HG03135 (cell line): ENCODE data around the gene STRN4.
"Not testable (repeated sequence)": the region's sequence is repeated elsewhere in the genome, so short reads cannot be mapped to it uniquely, and the experiment has no call there.

ENCODE experiments used
- ATAC-seq: cut with Tn5 transposase; IDR thresholded peaks from one replicate; pipeline ENCODE4 v1.9.1; 2021; ENCODE audit warnings: mild to moderate bottlenecking, moderate library complexity; ENCODE audit not compliant: unreplicated experiment

STRN4 gene

DNA sequence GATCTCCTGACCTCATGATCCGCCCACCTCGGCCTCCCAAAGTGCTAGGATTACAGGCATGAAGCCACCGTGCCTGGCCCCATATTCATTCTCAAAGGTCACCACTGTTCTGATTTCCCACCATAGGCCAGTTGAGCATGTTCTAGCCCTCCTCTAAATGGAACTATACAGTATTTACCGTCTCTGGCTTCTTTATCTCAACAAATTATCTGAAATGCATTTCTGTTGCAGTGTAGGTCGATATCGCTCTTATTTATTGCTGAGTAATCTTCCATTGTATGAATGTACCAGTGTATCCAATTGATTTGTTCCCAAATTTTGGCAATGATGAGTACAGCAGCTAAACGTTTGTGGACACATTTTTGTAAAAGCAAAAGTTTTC is 26.8 kb upstream of the STRN4 start:
- no peak for ATAC-seq

- ATAC-seq, result no peak
These were observed 26.1 kb upstream of the STRN4 start for GRCh38 chr19:46772170-46773017.

DNA sequence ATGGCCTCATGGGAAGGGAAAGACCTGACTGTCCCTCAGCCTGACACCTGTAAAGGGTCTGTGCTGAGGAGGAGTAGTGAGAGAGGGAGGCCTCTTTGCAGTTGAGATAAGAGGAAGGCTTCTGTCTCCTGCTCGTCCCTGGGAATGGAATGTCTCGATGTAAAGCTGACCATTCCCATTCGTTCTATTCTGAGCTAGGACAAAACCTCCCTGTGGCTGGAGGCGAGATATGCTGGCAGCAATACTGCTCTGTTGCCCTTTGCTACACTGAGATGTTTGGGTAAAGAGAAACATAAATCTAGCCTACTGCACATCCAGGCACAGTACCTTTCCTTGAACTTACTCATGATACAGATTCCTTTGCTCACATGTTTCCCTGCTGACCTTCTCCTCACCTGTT is 22.5 kb upstream of the STRN4 start:
- ATAC-seq, result not testable (repeated sequence)

DNA sequence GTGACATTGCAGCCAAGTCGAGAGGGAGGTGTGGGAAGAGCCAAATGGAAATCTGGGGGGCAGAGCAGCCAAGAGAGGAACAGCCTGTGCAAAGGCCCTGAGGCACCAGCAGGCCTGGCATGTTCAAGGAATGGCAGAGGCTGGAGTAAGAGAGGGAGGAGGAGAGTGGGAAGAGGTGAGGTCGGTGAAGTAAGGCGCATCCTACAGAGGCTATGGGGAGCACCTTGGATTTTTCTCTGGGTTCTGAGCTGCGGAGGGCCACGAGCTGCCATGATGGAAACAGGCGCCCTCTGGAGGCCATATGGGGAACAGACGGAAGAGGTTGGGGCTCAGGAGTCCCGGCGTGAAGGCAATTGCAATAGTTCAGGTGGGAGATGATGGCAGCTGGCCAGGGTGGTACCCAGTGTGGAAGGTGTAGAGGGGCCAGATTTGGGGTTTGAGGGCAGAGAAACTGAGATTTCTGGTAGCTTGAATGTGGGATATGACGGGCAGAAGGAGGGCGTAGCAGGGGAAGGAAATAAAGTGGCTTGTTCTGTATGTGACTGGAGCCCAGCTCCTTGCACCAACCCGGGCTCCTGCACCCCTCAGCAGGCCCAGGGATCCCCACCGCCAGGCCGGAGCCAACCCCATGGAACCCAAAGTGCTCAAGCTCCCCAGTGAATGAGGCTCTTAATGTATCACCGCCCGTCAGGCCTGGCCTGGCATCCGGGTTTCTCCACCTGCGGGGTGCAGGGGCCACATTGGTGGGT is 20.5 kb upstream of the STRN4 start:
- ATAC-seq, result no peak

GRCh38 chr19:46764817-46765291 is 18.6 kb upstream of the STRN4 start:
- no peak for ATAC-seq

- no peak for ATAC-seq
These were observed 16.1 kb upstream of the STRN4 start for GRCh38 chr19:46762245-46762890.

GRCh38 chr19:46761418-46761831 is 15.2 kb upstream of the STRN4 start:
- ATAC-seq, result no peak

GRCh38 chr19:46760897-46761296 is 14.6 kb upstream of the STRN4 start:
- not testable (repeated sequence) for ATAC-seq

DNA sequence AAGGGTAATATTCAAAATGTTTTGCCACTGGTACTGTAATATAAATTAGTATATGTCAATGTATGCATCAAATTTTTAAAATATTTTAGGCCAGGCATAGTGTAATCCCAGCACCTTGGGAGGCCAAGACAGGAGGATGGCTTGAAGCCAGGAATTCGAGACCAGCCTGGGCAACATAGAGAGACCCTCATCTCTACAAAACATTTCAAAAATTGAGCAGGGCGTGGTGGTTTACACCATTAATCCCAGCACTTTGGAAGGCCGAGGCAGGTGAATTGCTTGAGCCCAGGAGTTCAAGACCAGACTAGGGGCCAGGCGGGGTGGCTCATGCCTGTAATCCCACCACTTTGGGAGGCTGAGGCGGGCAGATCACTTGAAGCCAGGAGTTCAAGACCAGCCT is 14.1 kb upstream of the STRN4 start:
- no peak for ATAC-seq

DNA sequence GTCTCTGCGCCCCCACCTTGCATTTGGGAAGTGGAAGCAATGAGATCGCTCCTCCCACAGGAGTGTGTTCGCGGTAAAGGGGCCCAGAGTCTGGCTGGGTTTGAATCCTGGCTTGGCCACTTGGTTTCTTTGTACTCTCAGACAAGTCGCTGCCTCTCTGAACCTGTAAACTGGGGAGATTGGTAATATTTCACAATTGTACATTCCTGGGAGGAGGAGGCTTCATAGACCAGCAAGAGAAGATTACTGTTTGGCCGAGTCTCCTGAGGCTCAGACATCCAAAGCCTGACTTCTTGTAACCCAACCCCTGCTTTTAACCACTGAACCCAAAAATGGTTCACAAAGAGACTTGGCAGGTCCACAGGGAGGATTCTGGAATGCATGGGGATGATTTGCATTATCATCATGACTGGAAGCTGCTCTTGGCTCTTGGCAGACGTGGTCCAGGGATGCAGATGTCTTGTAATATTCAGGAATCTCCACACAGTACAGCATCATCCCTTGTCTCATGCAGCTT is 13.6 kb upstream of the STRN4 start:
- no peak for ATAC-seq

GRCh38 chr19:46759206-46759605 is 13.0 kb upstream of the STRN4 start:
- no peak for ATAC-seq

- ATAC-seq, result no peak
These were observed 10.3 kb upstream of the STRN4 start for GRCh38 chr19:46756544-46756888.

GRCh38 chr19:46755853-46756543 is 9.7 kb upstream of the STRN4 start:
- ATAC-seq, result no peak

DNA sequence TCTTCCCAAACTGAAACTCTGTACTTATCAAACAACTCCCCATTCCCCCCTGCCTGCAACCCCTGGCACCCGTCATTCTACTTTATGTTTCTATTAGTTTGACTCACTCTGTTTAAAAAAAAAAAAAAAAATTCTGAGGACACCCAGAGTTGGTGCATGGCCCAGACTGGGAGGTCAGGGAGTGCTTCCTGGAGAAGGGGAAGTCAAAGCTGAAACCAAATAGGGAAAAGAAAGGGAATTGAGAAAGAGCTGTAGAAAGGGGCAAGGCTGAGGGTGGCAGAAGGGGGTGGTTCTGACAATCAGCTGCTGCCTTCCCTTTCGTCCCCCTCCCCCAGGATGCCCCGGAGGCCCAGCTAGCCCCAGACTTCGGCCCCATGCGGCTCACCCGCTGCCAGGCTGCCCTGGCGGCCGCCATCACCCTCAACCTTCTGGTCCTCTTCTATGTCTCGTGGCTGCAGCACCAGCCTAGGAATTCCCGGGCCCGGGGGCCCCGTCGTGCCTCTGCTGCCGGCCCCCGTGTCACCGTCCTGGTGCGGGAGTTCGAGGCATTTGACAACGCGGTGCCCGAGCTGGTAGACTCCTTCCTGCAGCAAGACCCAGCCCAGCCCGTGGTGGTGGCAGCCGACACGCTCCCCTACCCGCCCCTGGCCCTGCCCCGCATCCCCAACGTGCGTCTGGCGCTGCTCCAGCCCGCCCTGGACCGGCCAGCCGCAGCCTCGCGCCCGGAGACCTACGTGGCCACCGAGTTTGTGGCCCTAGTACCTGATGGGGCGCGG is 9.0 kb upstream of the STRN4 start:
- no peak for ATAC-seq

- ATAC-seq, result no peak
These were observed 7.3 kb upstream of the STRN4 start for GRCh38 chr19:46753420-46754155.

- ATAC-seq, result no peak
These were observed 2.3 kb upstream of the STRN4 start for GRCh38 chr19:46748325-46749109.

GRCh38 chr19:46745521-46746280 is 549 bp downstream of the STRN4 start, which contains the start of gene FKRP:
TSS of gene FKRP (plus strand) at chr19:46746057. CDS start at chr19:46755451, 9,394 bp downstream.
- ATAC-seq, result no peak

GRCh38 chr19:46745030-46745429 is 1.2 kb downstream of the STRN4 start:
- ATAC-seq, result no peak
